Measurements from ENCODE around the gene NAV1. TPM values are rescaled to one million over a fixed set of nuclear protein-coding genes. Genes with fewer than 3 reads are reported as not detected.
"Not testable (repeated sequence)": the region's sequence is repeated elsewhere in the genome, so short reads cannot be mapped to it uniquely, and the experiment has no call there.

Gene NAV1
- total and polyA plus RNA-seq, 2 donors (not counting 3 experiments of a cell fraction or from before 2014, with no cell fraction given), result 19.9 to 138 TPM

- TF ChIP-seq POLR2A (IDR thresholded peaks at IDR 0.05; ENCODE audit: low read depth, low read length) (no peak), MYC (IDR thresholded peaks at IDR 0.05; ENCODE audit: low read depth, low read length) (no peak), FOS (IDR thresholded peaks at IDR 0.05; ENCODE audit: borderline replicate concordance, insufficient read depth, low read length) (no peak), POLR2AphosphoS5 (IDR thresholded peaks at IDR 0.05; ENCODE audit: insufficient read depth, low read depth, low read length) (no peak), GATA2 (IDR thresholded peaks at IDR 0.05; ENCODE audit: insufficient read depth, insufficient read length, low read depth, low read length) (no peak), MAX (IDR thresholded peaks at IDR 0.05; ENCODE audit: insufficient read depth, insufficient read length) (no peak), CTCF (IDR thresholded peaks at IDR 0.05; ENCODE audit: extremely low read depth in 1 of 2, insufficient read depth in 1 of 2, low read depth in 1 of 2, low read length in 2 of 2) (no peak), JUN (IDR thresholded peaks at IDR 0.05; ENCODE audit: borderline replicate concordance, insufficient read depth, insufficient read length, low read depth) (no peak), EZH2 (IDR thresholded peaks at IDR 0.05; ENCODE audit: borderline replicate concordance, low read depth, low read length, severe bottlenecking) (no peak)
- intact Hi-C loops (cut with micrococcal nuclease) (no loop called here), dilution Hi-C loops (cut with MboI; ENCODE audit: extremely low pct_ligation_motif_present, low sequenced_read_pairs) (no loop called here)
- no peak overlapping the region for H3K4me3 ChIP-seq (replicated peaks in 1 of 3; ENCODE audit: insufficient read depth in 1 of 3, low read depth in 1 of 3, low read length in 3 of 3)
- no peaks in the 10 kb centered on the region for H3K9me3 ChIP-seq (replicated peaks; ENCODE audit: control insufficient read depth, insufficient read depth, low read length)
- ChIA-PET POLR2A (no interaction called here), CTCF (no interaction called here)
- H3K27ac ChIP-seq (ENCODE audit: insufficient read depth, low read depth, low read length), result no peak overlapping the region
- no peak overlapping the region for H2AFZ ChIP-seq (ENCODE audit: low read depth, low read length)
- no peaks in the 10 kb centered on the region for H3K36me3 ChIP-seq (ENCODE audit: control insufficient read depth in 2 of 2, extremely low read depth in 1 of 2, insufficient read depth in 2 of 2, low read length in 2 of 2)
- FAIRE-seq, result no peak
- peaks cover 82% of the 10 kb centered on the region for H3K79me2 ChIP-seq (ENCODE audit: control insufficient read depth, insufficient read depth, low read length)
- H3K9ac ChIP-seq (replicated peaks; ENCODE audit: extremely low read depth, insufficient read depth, low read length), result no peak overlapping the region
- BruUV-seq (replicated peaks), result no TSS peak
- no peak overlapping the region for H3K4me2 ChIP-seq (ENCODE audit: insufficient read depth, low read length)
- DNase-seq (ENCODE audit: low read depth, low spot score), result no peak
- H3K4me1 ChIP-seq (ENCODE audit: control insufficient read depth, extremely low read depth, insufficient read depth, low read length), result no peaks in the 10 kb centered on the region
- no peaks in the 10 kb centered on the region for H3K27me3 ChIP-seq (ENCODE audit: control insufficient read depth in 2 of 2, insufficient read depth in 2 of 2, low read length in 2 of 2)
- H3K9me1 ChIP-seq (replicated peaks; ENCODE audit: control insufficient read depth, extremely low read depth, insufficient read depth, low read length), result no peaks in the 10 kb centered on the region
- peaks cover 5% of the 10 kb centered on the region for H4K20me1 ChIP-seq (replicated peaks; ENCODE audit: control insufficient read depth, extremely low read depth, insufficient read depth, low read length)
Measured at GRCh38 chr1:201578008-201578888, 39.3 kb downstream of the NAV1 start.

- H3K9me3 ChIP-seq (replicated peaks; ENCODE audit: control insufficient read depth, insufficient read depth, low read length); H3K9me1 ChIP-seq (replicated peaks; ENCODE audit: control insufficient read depth, extremely low read depth, insufficient read depth, low read length); H3K27ac ChIP-seq (ENCODE audit: insufficient read depth, low read depth, low read length); H3K4me2 ChIP-seq (ENCODE audit: insufficient read depth, low read length); H3K27me3 ChIP-seq (ENCODE audit: control insufficient read depth in 2 of 2, insufficient read depth in 2 of 2, low read length in 2 of 2); H4K20me1 ChIP-seq (replicated peaks; ENCODE audit: control insufficient read depth, extremely low read depth, insufficient read depth, low read length); FAIRE-seq; BruUV-seq (replicated peaks); H3K9ac ChIP-seq (replicated peaks; ENCODE audit: extremely low read depth, insufficient read depth, low read length); DNase-seq (ENCODE audit: low read depth, low spot score); H2AFZ ChIP-seq (ENCODE audit: low read depth, low read length); intact Hi-C loops (cut with micrococcal nuclease); dilution Hi-C loops (cut with MboI; ENCODE audit: extremely low pct_ligation_motif_present, low sequenced_read_pairs); H3K36me3 ChIP-seq (ENCODE audit: control insufficient read depth in 2 of 2, extremely low read depth in 1 of 2, insufficient read depth in 2 of 2, low read length in 2 of 2); H3K4me1 ChIP-seq (ENCODE audit: control insufficient read depth, extremely low read depth, insufficient read depth, low read length); H3K4me3 ChIP-seq (replicated peaks in 1 of 3; ENCODE audit: insufficient read depth in 1 of 3, low read depth in 1 of 3, low read length in 3 of 3); POLR2A ChIA-PET: not testable (repeated sequence)
- CTCF ChIA-PET, result interaction anchor here (0.9 to 1.8 kb wide), 7 partner anchors 11 to 68 kb away, joined by 3 to 6 read pairs (median 3); no protein-coding TSS in a partner anchor
- peaks cover 76% of the 10 kb centered on the region for H3K79me2 ChIP-seq (ENCODE audit: control insufficient read depth, insufficient read depth, low read length)
Measured at GRCh38 chr1:201581371-201581770, 42.4 kb downstream of the NAV1 start.
